ENCODE results near the gene DYSF. TPM values are rescaled to one million over a fixed set of nuclear protein-coding genes. Genes with fewer than 3 reads are reported as not detected.

The DYSF gene
- polyA plus RNA-seq, 1 experiment: 1.3 TPM

- no peak for DNase-seq (ENCODE audit: low read depth)
- Histone ChIP-seq H3K36me3 (ENCODE audit: control insufficient read depth, insufficient read depth, low read length) (no peaks in the 10 kb centered on the region), H3K4me3 (ENCODE audit: low read depth, low read length) (no peak overlapping the region), H3K27me3 (ENCODE audit: control insufficient read depth, insufficient read depth, low read length) (peaks cover 5% of the 10 kb centered on the region)
- POLR2A ChIA-PET: no interaction called here
- TF ChIP-seq CTCF (IDR thresholded peaks at IDR 0.05; ENCODE audit: insufficient read depth, low read depth, low read length): no peak
- CTCF ChIA-PET: interaction anchor here (1.0 to 17.2 kb wide), 5 partner anchors 21 to 600 kb away, joined by 3 to 285 read pairs (median 3); partner anchors contain the start of gene CYP26B1
Observed at GRCh38 chr2:71551631-71551915, 98.2 kb downstream of the DYSF start.

- ChIA-PET CTCF (interaction anchor here (0.8 to 17.2 kb wide), 7 partner anchors 22 to 600 kb away, joined by 3 to 285 read pairs (median 3); partner anchors contain the start of gene CYP26B1), POLR2A (no interaction called here)
- no peak for TF ChIP-seq CTCF (IDR thresholded peaks at IDR 0.05; ENCODE audit: insufficient read depth, low read depth, low read length)
- Histone ChIP-seq H3K4me3 (ENCODE audit: low read depth, low read length) (no peak overlapping the region), H3K36me3 (ENCODE audit: control insufficient read depth, insufficient read depth, low read length) (no peaks in the 10 kb centered on the region), H3K27me3 (ENCODE audit: control insufficient read depth, insufficient read depth, low read length) (peaks cover 3% of the 10 kb centered on the region)
- no peak for DNase-seq (ENCODE audit: low read depth)
Observed at GRCh38 chr2:71552356-71552755, 99.0 kb downstream of the DYSF start.

- TF ChIP-seq CTCF (IDR thresholded peaks at IDR 0.05; ENCODE audit: insufficient read depth, low read depth, low read length): no peak
- H3K4me3 ChIP-seq (ENCODE audit: low read depth, low read length): no peak overlapping the region
- CTCF ChIA-PET: interaction anchor here (0.8 to 17.2 kb wide), 4 partner anchors 57 to 599 kb away, joined by 3 to 285 read pairs (median 77); partner anchors contain the start of gene CYP26B1
- no peak for DNase-seq (ENCODE audit: low read depth)
- no peaks in the 10 kb centered on the region; the same call in none of the 2 replicates for H3K27me3 ChIP-seq (ENCODE audit: control insufficient read depth, insufficient read depth, low read length)
- POLR2A ChIA-PET: no interaction called here
- H3K36me3 ChIP-seq (ENCODE audit: control insufficient read depth, insufficient read depth, low read length): no peaks in the 10 kb centered on the region
Observed at GRCh38 chr2:71552861-71553301, 99.5 kb downstream of the DYSF start.

GRCh38 chr2:71554028-71554705 is 100.8 kb downstream of the DYSF start:
- TF ChIP-seq CTCF (IDR thresholded peaks at IDR 0.05; ENCODE audit: insufficient read depth, low read depth, low read length): no peak
- no peaks in the 10 kb centered on the region for H3K36me3 ChIP-seq (ENCODE audit: control insufficient read depth, insufficient read depth, low read length)
- H3K27me3 ChIP-seq (ENCODE audit: control insufficient read depth, insufficient read depth, low read length): no peaks in the 10 kb centered on the region; the same call in none of the 2 replicates
- DNase-seq (ENCODE audit: low read depth): no peak
- ChIA-PET CTCF (interaction anchor here (11.0 to 17.2 kb wide), 2 partner anchors 245 to 598 kb away, joined by 150 to 285 read pairs; partner anchors contain the start of gene CYP26B1), POLR2A (no interaction called here)
- H3K4me3 ChIP-seq (ENCODE audit: low read depth, low read length): no peak overlapping the region

GRCh38 chr2:71554706-71555056 is 101.3 kb downstream of the DYSF start:
- CTCF ChIA-PET: interaction anchor here (1.0 to 17.2 kb wide), 3 partner anchors 244 to 597 kb away, joined by 3 to 285 read pairs (median 150); partner anchors contain the start of gene CYP26B1
- POLR2A ChIA-PET: no interaction called here

More at GRCh38 chr2:71554706-71555056, 101.3 kb downstream of the DYSF start:
- no peaks in the 10 kb centered on the region for H3K36me3 ChIP-seq (ENCODE audit: control insufficient read depth, insufficient read depth, low read length)
- TF ChIP-seq CTCF (IDR thresholded peaks at IDR 0.05; ENCODE audit: insufficient read depth, low read depth, low read length): no peak
- no peak overlapping the region for H3K4me3 ChIP-seq (ENCODE audit: low read depth, low read length)
- H3K27me3 ChIP-seq (ENCODE audit: control insufficient read depth, insufficient read depth, low read length): no peaks in the 10 kb centered on the region; the same call in none of the 2 replicates
- no peak for DNase-seq (ENCODE audit: low read depth)
